OCI-LY1 (cell line): ENCODE measurements around the gene B4GALNT2.

Experiments used
- EZH2 ChIP-seq: fragments of 200-600 bp; sonication (generic), shearing (Covaris generic); IDR thresholded peaks from 2 replicates; pipeline ENCODE4 v1.8.0; 2017; ENCODE audit warnings: borderline replicate concordance, mixed run types, mild to moderate bottlenecking, antibody characterized with exemption, low read length, moderate library complexity, mixed read lengths
- TF ChIP-seq, protein P1 (sequence below): fragments of 200-600 bp; sonication (generic), shearing (Covaris generic); IDR thresholded peaks from 2 replicates; pipeline ENCODE4 v1.5.1; 2017; ENCODE audit warnings: mild to moderate bottlenecking, antibody characterized with exemption, low read length, moderate library complexity, mixed read lengths

DNA sequence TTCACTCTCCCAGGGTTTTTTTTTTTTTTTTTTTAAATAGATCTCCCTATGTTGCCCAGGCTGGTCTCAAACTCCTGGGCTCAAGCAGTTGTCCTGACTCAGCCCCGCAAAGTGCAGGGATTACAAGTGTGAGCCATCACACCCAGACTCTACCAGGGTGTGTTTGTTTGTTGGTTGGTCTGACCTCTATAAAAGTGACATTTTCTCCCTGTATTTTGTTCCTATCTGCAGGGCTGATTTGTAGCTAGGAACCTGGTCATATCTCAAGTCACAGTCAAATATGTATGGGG, 46.3 kb upstream of the B4GALNT2 start:
- TF ChIP-seq, protein P1, sequence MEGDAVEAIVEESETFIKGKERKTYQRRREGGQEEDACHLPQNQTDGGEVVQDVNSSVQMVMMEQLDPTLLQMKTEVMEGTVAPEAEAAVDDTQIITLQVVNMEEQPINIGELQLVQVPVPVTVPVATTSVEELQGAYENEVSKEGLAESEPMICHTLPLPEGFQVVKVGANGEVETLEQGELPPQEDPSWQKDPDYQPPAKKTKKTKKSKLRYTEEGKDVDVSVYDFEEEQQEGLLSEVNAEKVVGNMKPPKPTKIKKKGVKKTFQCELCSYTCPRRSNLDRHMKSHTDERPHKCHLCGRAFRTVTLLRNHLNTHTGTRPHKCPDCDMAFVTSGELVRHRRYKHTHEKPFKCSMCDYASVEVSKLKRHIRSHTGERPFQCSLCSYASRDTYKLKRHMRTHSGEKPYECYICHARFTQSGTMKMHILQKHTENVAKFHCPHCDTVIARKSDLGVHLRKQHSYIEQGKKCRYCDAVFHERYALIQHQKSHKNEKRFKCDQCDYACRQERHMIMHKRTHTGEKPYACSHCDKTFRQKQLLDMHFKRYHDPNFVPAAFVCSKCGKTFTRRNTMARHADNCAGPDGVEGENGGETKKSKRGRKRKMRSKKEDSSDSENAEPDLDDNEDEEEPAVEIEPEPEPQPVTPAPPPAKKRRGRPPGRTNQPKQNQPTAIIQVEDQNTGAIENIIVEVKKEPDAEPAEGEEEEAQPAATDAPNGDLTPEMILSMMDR = no peak
- no peak for TF ChIP-seq EZH2
